PC-9 (cell line): ENCODE data around the gene PRKACA. TPM values are rescaled to one million over a fixed set of nuclear protein-coding genes. Genes with fewer than 3 reads are reported as not detected.

Experiments
- BruUV-seq: library from RNA; stranded (reverse); fragments of 400-500 nt; replicated peaks from 2 replicates; lab custom pipeline; 2021; lab: Mats Ljungman, UMichigan
- CTCF ChIA-PET: fragments of 300-600 bp; sonication (Branson Sonifier 250); formaldehyde crosslinking; loops from one replicate; lab custom pipeline; 2022; ENCODE audit warnings: antibody characterized with exemption; lab: Charles Lee
- POLR2A ChIA-PET: fragments of 300-600 bp; sonication (Branson Sonifier 250); formaldehyde crosslinking; loops from one replicate; lab custom pipeline; 2022; ENCODE audit warnings: antibody characterized with exemption; ENCODE audit not compliant: unreplicated experiment; lab: Charles Lee
- DNase-seq, 2 experiments: peaks; one replicate each; pipeline versions ENCODE4 v3.0.0 to v3.0.0-alpha.2; 2015 to 2022; ENCODE audit warnings: mixed read lengths in 1 of 2
- H2AFZ ChIP-seq: fragments of 200-600 bp; sonication (generic); 2 replicates; pipeline ENCODE4 v1.8.1; 2017; ENCODE audit warnings: antibody characterized with exemption
- H3F3A ChIP-seq: fragments of 200-600 bp; sonication (generic); 2 replicates; pipeline ENCODE4 v1.8.1; 2017; ENCODE audit warnings: antibody characterized with exemption, mild to moderate bottlenecking, low read depth; ENCODE audit not compliant: insufficient read depth
- H3K27ac ChIP-seq: fragments of 200-600 bp; sonication (generic); 2 replicates; pipeline ENCODE4 v1.6.1; 2016; ENCODE audit warnings: mixed run types
- H3K27me3 ChIP-seq: fragments of 200-600 bp; sonication (generic); 2 replicates; pipeline ENCODE4 v1.6.1; 2016; ENCODE audit warnings: low read depth, mixed run types; ENCODE audit not compliant: insufficient read depth
- H3K36me3 ChIP-seq: fragments of 200-600 bp; sonication (generic); 2 replicates; pipeline ENCODE4 v1.6.1; 2016; ENCODE audit warnings: low read depth, mixed run types
- H3K4me1 ChIP-seq: fragments of 200-600 bp; sonication (generic); replicated peaks from 2 replicates; pipeline ENCODE4 v1.6.1; 2016; ENCODE audit warnings: mixed run types; ENCODE audit not compliant: insufficient read depth
- H3K4me2 ChIP-seq: fragments of 200-600 bp; sonication (generic); 2 replicates; pipeline ENCODE4 v1.6.1; 2017; ENCODE audit warnings: mixed run types
- H3K4me3 ChIP-seq: fragments of 200-600 bp; sonication (generic); 2 replicates; pipeline ENCODE4 v1.6.1; 2016; ENCODE audit warnings: mixed run types
- H3K79me2 ChIP-seq: fragments of 200-600 bp; sonication (generic); 2 replicates; pipeline ENCODE4 v1.6.1; 2017; ENCODE audit warnings: low read depth, mixed run types
- H3K9me2 ChIP-seq: fragments of 200-600 bp; sonication (generic); 2 replicates; pipeline ENCODE4 v1.8.1; 2017; ENCODE audit warnings: mild to moderate bottlenecking; ENCODE audit not compliant: insufficient read depth
- H3K9me3 ChIP-seq: fragments of 200-600 bp; sonication (generic); 2 replicates; pipeline ENCODE4 v1.8.1; 2016; ENCODE audit warnings: low read depth; ENCODE audit not compliant: insufficient read depth
- H4K20me1 ChIP-seq: fragments of 200-600 bp; sonication (generic); 2 replicates; pipeline ENCODE4 v1.8.1; 2017; ENCODE audit not compliant: insufficient read depth
- CTCF ChIP-seq: fragments of 200-600 bp; sonication (generic); conservative IDR thresholded peaks from 2 replicates; pipeline ENCODE4 v1.6.1; 2017; ENCODE audit warnings: mixed run types, antibody characterized with exemption, mild to moderate bottlenecking, moderate library complexity
- EZH2 ChIP-seq: fragments of 200-600 bp; sonication (generic); IDR thresholded peaks from 2 replicates; pipeline ENCODE4 v1.8.0; 2017; ENCODE audit warnings: antibody characterized with exemption, low read depth
- intact Hi-C: fragments of 100-400 bp; cut with micrococcal nuclease; formaldehyde crosslinking; loops from one replicate; pipeline ENCODE4 v1.10.0; 2022; ENCODE audit not compliant: unreplicated experiment
- total RNA-seq: library from RNA; stranded (reverse); gene quantifications from 2 replicates; pipeline ENCODE4 v1.2.3, GENCODE V29; 2021

Gene PRKACA
- total RNA-seq, 1 experiment from 2014 or later = 82.8 TPM

GRCh38 chr19:14094854-14095253, 22.7 kb downstream of the PRKACA start:
- peaks cover 4% of the 10 kb centered on the region; the same call in 1 of the 2 replicates for H3K36me3 ChIP-seq
- CTCF ChIA-PET = no interaction called here
- H3K4me2 ChIP-seq = no peak overlapping the region
- no peak overlapping the region for H2AFZ ChIP-seq
- no peak overlapping the region for H3K4me3 ChIP-seq
- peaks cover 8% of the 10 kb centered on the region for H3K4me1 ChIP-seq
- H3K27me3 ChIP-seq = no peaks in the 10 kb centered on the region
- intact Hi-C loops = no loop called here
- H3F3A ChIP-seq = peaks cover 25% of the 10 kb centered on the region; the same call in 1 of the 2 replicates
- POLR2A ChIA-PET = no interaction called here
- no peaks in the 10 kb centered on the region for H3K79me2 ChIP-seq
- H3K9me2 ChIP-seq = no peaks in the 10 kb centered on the region
- no peaks in the 10 kb centered on the region for H4K20me1 ChIP-seq
- H3K9me3 ChIP-seq = peaks cover 8% of the 10 kb centered on the region; the same call in 1 of the 2 replicates
- DNase-seq = no peak
- no peak overlapping the region for H3K27ac ChIP-seq
- TF ChIP-seq EZH2 (no peak), CTCF (no peak)
- BruUV-seq = no TSS peak

GRCh38 chr19:14093117-14093823, 24.3 kb downstream of the PRKACA start:
- peaks cover 4% of the 10 kb centered on the region; the same call in 1 of the 2 replicates for H3K36me3 ChIP-seq
- peaks cover 8% of the 10 kb centered on the region for H3K4me1 ChIP-seq
- POLR2A ChIA-PET = no interaction called here
- peaks cover 6% of the 10 kb centered on the region; the same call in 1 of the 2 replicates for H3K79me2 ChIP-seq
- H3K9me2 ChIP-seq = no peaks in the 10 kb centered on the region
- no peak overlapping the region for H2AFZ ChIP-seq
- DNase-seq = no peak
- TF ChIP-seq EZH2 (no peak), CTCF (no peak)
- no TSS peak for BruUV-seq
- no peaks in the 10 kb centered on the region for H4K20me1 ChIP-seq
- H3K27me3 ChIP-seq = no peaks in the 10 kb centered on the region
- H3K4me2 ChIP-seq = no peak overlapping the region
- peaks cover 27% of the 10 kb centered on the region; the same call in 1 of the 2 replicates for H3F3A ChIP-seq
- H3K4me3 ChIP-seq = no peak overlapping the region
- intact Hi-C loops = no loop called here
- H3K9me3 ChIP-seq = peaks cover 8% of the 10 kb centered on the region; the same call in 1 of the 2 replicates
- no peak overlapping the region for H3K27ac ChIP-seq
- CTCF ChIA-PET = interaction anchor here (0.5 to 0.6 kb wide), 2 partner anchors 239 to 412 kb away, joined by 9 to 20 read pairs; no protein-coding TSS in a partner anchor

GRCh38 chr19:14091813-14092462, 25.6 kb downstream of the PRKACA start:
- Histone ChIP-seq H3K9me3 (peaks cover 8% of the 10 kb centered on the region; the same call in 1 of the 2 replicates), H3K4me2 (peak overlapping the region; percentile 86), H3K4me1 (peaks cover 8% of the 10 kb centered on the region), H3K9me2 (no peaks in the 10 kb centered on the region), H3K36me3 (no peaks in the 10 kb centered on the region; the same call in 1 of the 2 replicates), H3K79me2 (peaks cover 6% of the 10 kb centered on the region; the same call in 1 of the 2 replicates), H3K4me3 (peak overlapping the region; percentile 98), H2AFZ (peak overlapping the region; percentile 97), H3K27ac (no peak overlapping the region), H3F3A (peaks cover 34% of the 10 kb centered on the region), H3K27me3 (no peaks in the 10 kb centered on the region), H4K20me1 (no peaks in the 10 kb centered on the region)
- CTCF ChIA-PET = no interaction called here
- intact Hi-C loops = loop anchor here (2.0 kb wide), 1 partner anchor 25 kb away; the partner anchor contains the start of gene PRKACA
- BruUV-seq = TSS peak; percentile 38
- DNase-seq = no peak
- POLR2A ChIA-PET = no interaction called here
- TF ChIP-seq CTCF (peak; percentile 8; the same call in 1 of the 2 replicates), EZH2 (no peak)
